GM18511 (cell line): ENCODE data around the gene SLC2A8.
A peak's percentile ranks its signal among the peaks of the same experiment; 100 is the strongest.

ENCODE experiments used
- ATAC-seq: cut with Tn5 transposase; IDR thresholded peaks from one replicate; pipeline ENCODE4 v1.9.1; 2021; ENCODE audit warnings: mild to moderate bottlenecking, moderate library complexity; ENCODE audit not compliant: unreplicated experiment

Gene SLC2A8

GRCh38 chr9:127380479-127380878 is 16.5 kb upstream of the SLC2A8 start:
- no peak for ATAC-seq

- no peak for ATAC-seq
Measured at GRCh38 chr9:127382541-127382940, 14.4 kb upstream of the SLC2A8 start.

GRCh38 chr9:127384016-127384730 is 12.8 kb upstream of the SLC2A8 start:
- no peak for ATAC-seq

- no peak for ATAC-seq
Measured at GRCh38 chr9:127384901-127385300, 12.1 kb upstream of the SLC2A8 start.

- ATAC-seq = no peak
Measured at GRCh38 chr9:127386249-127386648, 10.7 kb upstream of the SLC2A8 start.

- no peak for ATAC-seq
Measured at GRCh38 chr9:127386981-127387380, 10.0 kb upstream of the SLC2A8 start.

GRCh38 chr9:127388037-127388855 is 8.7 kb upstream of the SLC2A8 start:
- peak; percentile 92 for ATAC-seq

- ATAC-seq = no peak
Measured at GRCh38 chr9:127388856-127389238, 8.1 kb upstream of the SLC2A8 start.

- ATAC-seq = no peak
Measured at GRCh38 chr9:127389381-127390247, 7.4 kb upstream of the SLC2A8 start.

- ATAC-seq = no peak
Measured at GRCh38 chr9:127390248-127390545, 6.8 kb upstream of the SLC2A8 start.

- ATAC-seq = no peak
Measured at GRCh38 chr9:127390563-127390962, 6.4 kb upstream of the SLC2A8 start.

- ATAC-seq = no peak
Measured at GRCh38 chr9:127392166-127392565, 4.8 kb upstream of the SLC2A8 start.

- no peak for ATAC-seq
Measured at GRCh38 chr9:127392976-127393375, 4.0 kb upstream of the SLC2A8 start.

- no peak for ATAC-seq
Measured at GRCh38 chr9:127393645-127394044, 3.3 kb upstream of the SLC2A8 start.

GRCh38 chr9:127395497-127396252 is 1.3 kb upstream of the SLC2A8 start:
- ATAC-seq = no peak

- ATAC-seq = no peak
Measured at GRCh38 chr9:127396253-127396807, 639 bp upstream of the SLC2A8 start.

- no peak for ATAC-seq
Measured at GRCh38 chr9:127397646-127398274, 791 bp downstream of the SLC2A8 start.

- ATAC-seq = no peak
Measured at GRCh38 chr9:127398275-127398647, 1.3 kb downstream of the SLC2A8 start.

GRCh38 chr9:127398715-127399400 is 1.9 kb downstream of the SLC2A8 start:
- ATAC-seq = no peak
